Uterus (tissue), 2 donors: ENCODE data around the gene CLDND1.

ENCODE experiments used
- CTCF ChIP-seq, 4 experiments: fragments of 200-600 bp in 2 of 4; fragments of 450-650 bp in 2 of 4; sonication (generic) in 2 of 4; IDR thresholded peaks; one replicate each; pipeline ENCODE4 v1.5.1; 2016 to 2019; ENCODE audit warnings: antibody characterized with exemption in 4 of 4, mild to moderate bottlenecking in 2 of 4, moderate library complexity in 1 of 4
- POLR2A ChIP-seq, 2 donors: fragments of 450-650 bp; IDR thresholded peaks; one replicate each; pipeline ENCODE4 v1.6.1; 2016; ENCODE audit warnings: antibody characterized with exemption in 2 of 2, mild to moderate bottlenecking in 1 of 2, moderate library complexity in 1 of 2

GRCh38 chr3:98528474-98529346, 6.0 kb upstream of the CLDND1 start:
- TF ChIP-seq POLR2A (IDR thresholded peaks at IDR 0.05) (no peak), CTCF (IDR thresholded peaks at IDR 0.05) (no peak)
